ENCODE measurements around the gene LCN10. TPM values are rescaled to one million over a fixed set of nuclear protein-coding genes. Genes with fewer than 3 reads are reported as not detected.

The LCN10 gene
- polyA plus RNA-seq, 3 donors: 0.16 TPM; not detected in 2

DNA sequence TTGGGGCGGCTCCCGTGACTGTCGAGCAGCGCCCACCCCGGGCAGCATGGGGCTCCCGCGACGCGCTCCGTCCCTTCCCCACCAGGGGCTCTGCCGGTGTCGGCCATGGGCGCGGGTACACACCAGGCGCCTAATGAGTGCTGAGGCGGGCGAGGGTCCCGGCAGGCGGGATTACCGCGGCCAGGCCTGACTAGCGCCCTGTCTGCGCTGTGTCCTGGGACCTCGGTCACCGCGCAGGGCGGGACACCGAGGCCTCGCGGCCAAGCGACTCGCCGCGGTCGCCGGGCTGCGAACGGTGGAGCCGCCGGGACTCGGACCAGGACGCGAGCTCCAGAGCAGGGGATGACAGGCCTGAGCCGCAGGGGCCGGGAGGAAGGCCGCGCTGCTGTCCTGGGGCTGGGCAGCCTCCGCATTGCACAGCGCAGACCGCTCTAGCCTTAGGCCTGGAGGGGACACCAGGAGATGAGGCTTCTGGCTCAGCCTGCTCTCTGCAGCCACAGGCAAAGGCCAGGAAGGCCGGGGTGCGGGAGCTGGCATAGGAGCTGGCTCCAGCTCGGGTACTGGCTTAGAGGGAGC is 14.1 kb downstream of the LCN10 start:
- H3K27ac Mint-ChIP-seq: no peak overlapping the region
- peak overlapping the region; percentile 57 to 72 for H3K4me3 Mint-ChIP-seq
- Histone ChIP-seq H3K9me3 (replicated peaks in 1 of 2; ENCODE audit: control insufficient read depth in 1 of 2, insufficient read depth in 1 of 2, low read length in 2 of 2) (no peaks in the 10 kb centered on the region), H3K36me3 (replicated peaks in 1 of 2; ENCODE audit: control insufficient read depth in 1 of 2, insufficient read depth in 2 of 2, low read length in 2 of 2) (peaks cover 25 to 31% of the 10 kb centered on the region in 2 donors), H3K79me2 (ENCODE audit: insufficient read depth, low read length) (peaks cover 58% of the 10 kb centered on the region), H3K9ac (ENCODE audit: insufficient read depth, low read length, poor library complexity, severe bottlenecking) (peak overlapping the region; percentile 85), H2AFZ (ENCODE audit: insufficient read depth, low read depth, low read length, poor library complexity, severe bottlenecking) (peak overlapping the region; percentile 93), H3K4me2 (replicated peaks; ENCODE audit: extremely low read depth, low read length, poor library complexity, severe bottlenecking) (peak overlapping the region; percentile 85), H3K27ac (ENCODE audit: low read depth in 1 of 2, low read length in 2 of 2) (no peak overlapping the region), H3K4me1 (ENCODE audit: control insufficient read depth in 1 of 2, insufficient read depth in 2 of 2, low read length in 2 of 2) (peaks cover 26 to 38% of the 10 kb centered on the region in 2 donors), H4K20me1 (ENCODE audit: insufficient read depth, low read length) (peaks cover 43% of the 10 kb centered on the region), H3K4me3 (replicated peaks in 1 of 3; ENCODE audit: low read depth in 2 of 3, low read length in 3 of 3) (peak overlapping the region; percentile 46 to 89 (median 57)), H3K27me3 (ENCODE audit: control insufficient read depth in 2 of 2, insufficient read depth in 2 of 2, low read length in 2 of 2) (peaks cover 0 to 9% of the 10 kb centered on the region in 2 donors)
- TF ChIP-seq, protein P1, sequence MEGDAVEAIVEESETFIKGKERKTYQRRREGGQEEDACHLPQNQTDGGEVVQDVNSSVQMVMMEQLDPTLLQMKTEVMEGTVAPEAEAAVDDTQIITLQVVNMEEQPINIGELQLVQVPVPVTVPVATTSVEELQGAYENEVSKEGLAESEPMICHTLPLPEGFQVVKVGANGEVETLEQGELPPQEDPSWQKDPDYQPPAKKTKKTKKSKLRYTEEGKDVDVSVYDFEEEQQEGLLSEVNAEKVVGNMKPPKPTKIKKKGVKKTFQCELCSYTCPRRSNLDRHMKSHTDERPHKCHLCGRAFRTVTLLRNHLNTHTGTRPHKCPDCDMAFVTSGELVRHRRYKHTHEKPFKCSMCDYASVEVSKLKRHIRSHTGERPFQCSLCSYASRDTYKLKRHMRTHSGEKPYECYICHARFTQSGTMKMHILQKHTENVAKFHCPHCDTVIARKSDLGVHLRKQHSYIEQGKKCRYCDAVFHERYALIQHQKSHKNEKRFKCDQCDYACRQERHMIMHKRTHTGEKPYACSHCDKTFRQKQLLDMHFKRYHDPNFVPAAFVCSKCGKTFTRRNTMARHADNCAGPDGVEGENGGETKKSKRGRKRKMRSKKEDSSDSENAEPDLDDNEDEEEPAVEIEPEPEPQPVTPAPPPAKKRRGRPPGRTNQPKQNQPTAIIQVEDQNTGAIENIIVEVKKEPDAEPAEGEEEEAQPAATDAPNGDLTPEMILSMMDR (IDR thresholded peaks at IDR 0.05): no peak
- H3K36me3 Mint-ChIP-seq: peaks cover 25 to 31% of the 10 kb centered on the region in 2 donors
- no peaks in the 10 kb centered on the region for H3K9me3 Mint-ChIP-seq
- H3K4me1 Mint-ChIP-seq: peaks cover 32% of the 10 kb centered on the region
- intact Hi-C loops (cut with micrococcal nuclease): loop anchor here (5.0 to 10.0 kb wide), 2 partner anchors 41 to 244 kb away; partner anchors contain the start of genes AGPAT2 (in 2 of the 2) and SEC16A (in 1 of the 2)
- WGBS (ENCODE audit: insufficient coverage): 3% methylated on average over 51 of the region's 53 CpGs
- H3K27me3 Mint-ChIP-seq (ENCODE audit: low read depth in 3 of 3): peaks cover 6 to 12% (median 11%) of the 10 kb centered on the region in 3 donors
- DNase-seq: peak in 1 of 3 donors; percentile 26

GRCh38 chr9:136728080-136728547 is 14.6 kb downstream of the LCN10 start:
- Mint-ChIP-seq H3K36me3 (peaks cover 27 to 36% of the 10 kb centered on the region in 2 donors), H3K9me3 (no peaks in the 10 kb centered on the region), H3K4me1 (peaks cover 33% of the 10 kb centered on the region), H3K4me3 (peak overlapping the region; percentile 96 to 97), H3K27ac (peak overlapping the region in 1 of 7 donors; percentile 85), H3K27me3 (ENCODE audit: low read depth in 3 of 3) (peaks cover 6 to 12% (median 10%) of the 10 kb centered on the region in 3 donors)
- H3K4me3 ChIP-seq (replicated peaks in 1 of 3; ENCODE audit: low read depth in 2 of 3, low read length in 3 of 3): peak overlapping the region; percentile 80 to 89 (median 85)
- peaks cover 48% of the 10 kb centered on the region for H4K20me1 ChIP-seq (ENCODE audit: insufficient read depth, low read length)
- peaks cover 26 to 38% of the 10 kb centered on the region in 2 donors for H3K4me1 ChIP-seq (ENCODE audit: control insufficient read depth in 1 of 2, insufficient read depth in 2 of 2, low read length in 2 of 2)
- intact Hi-C loops (cut with micrococcal nuclease): loop anchor here (5.0 to 10.0 kb wide), 2 partner anchors 41 to 243 kb away; partner anchors contain the start of genes AGPAT2 (in 2 of the 2) and SEC16A (in 1 of the 2)
- TF ChIP-seq, protein P1 (IDR thresholded peaks at IDR 0.05): peak; percentile 91
- peak; percentile 86 to 93 (median 93) for DNase-seq
- H3K27ac ChIP-seq (ENCODE audit: low read depth in 1 of 2, low read length in 2 of 2): peak overlapping the region in 1 of 2 donors; percentile 87
- peaks cover 0 to 9% of the 10 kb centered on the region in 2 donors for H3K27me3 ChIP-seq (ENCODE audit: control insufficient read depth in 2 of 2, insufficient read depth in 2 of 2, low read length in 2 of 2)
- H3K9ac ChIP-seq (ENCODE audit: insufficient read depth, low read length, poor library complexity, severe bottlenecking): peak overlapping the region; percentile 85
- no peaks in the 10 kb centered on the region for H3K9me3 ChIP-seq (replicated peaks in 1 of 2; ENCODE audit: control insufficient read depth in 1 of 2, insufficient read depth in 1 of 2, low read length in 2 of 2)
- H2AFZ ChIP-seq (ENCODE audit: insufficient read depth, low read depth, low read length, poor library complexity, severe bottlenecking): peak overlapping the region; percentile 93
- H3K79me2 ChIP-seq (ENCODE audit: insufficient read depth, low read length): peaks cover 58% of the 10 kb centered on the region
- WGBS (ENCODE audit: insufficient coverage): under 1% methylated on average over 66 of the region's 66 CpGs
- H3K36me3 ChIP-seq (replicated peaks in 1 of 2; ENCODE audit: control insufficient read depth in 1 of 2, insufficient read depth in 2 of 2, low read length in 2 of 2): peaks cover 28 to 36% of the 10 kb centered on the region in 2 donors
- peak overlapping the region; percentile 85 for H3K4me2 ChIP-seq (replicated peaks; ENCODE audit: extremely low read depth, low read length, poor library complexity, severe bottlenecking)

All from CD14-positive monocyte (primary cell).